Measurements from ENCODE around the gene TMEM134.

DNA sequence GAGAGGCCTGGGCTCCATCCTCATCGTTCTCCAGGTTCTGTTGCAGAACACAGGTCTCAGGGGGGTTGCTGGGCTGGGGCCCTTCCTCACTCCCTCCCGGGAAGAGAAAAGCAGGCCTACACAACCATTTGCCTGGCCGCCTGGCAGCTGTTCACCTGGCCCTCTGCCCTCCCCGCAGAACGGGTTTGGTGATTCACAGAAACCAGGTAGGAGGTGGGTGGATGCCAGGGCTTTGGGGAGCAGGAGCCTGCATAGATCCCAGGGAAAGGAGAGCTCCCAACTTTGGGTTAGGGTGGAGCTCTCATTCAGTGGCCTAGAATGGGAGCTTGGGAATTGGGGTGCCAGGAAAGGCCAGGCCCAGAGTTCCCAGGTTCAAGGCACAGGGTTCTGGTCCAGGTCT, 995 bp downstream of the TMEM134 start:
- TF ChIP-seq GATA3 (IDR thresholded peaks at IDR 0.05; ENCODE audit: low read depth, low read length): no peak
- TF ChIP-seq GATA2 (IDR thresholded peaks at IDR 0.05; ENCODE audit: low read depth, low read length): no peak

Data from SH-SY5Y (cell line).